Left cardiac atrium (tissue), 4 donors: ENCODE results near the gene IL24. TPM values are rescaled to one million over a fixed set of nuclear protein-coding genes. Genes with fewer than 3 reads are reported as not detected.

Source experiments
- ATAC-seq, 2 donors: fragments of 200-7000 bp; cut with Tn5 transposase; one replicate each; pipeline ENCODE4 v1.9.1; 2020; ENCODE audit warnings: mild to moderate bottlenecking in 2 of 2, moderate library complexity in 2 of 2
- DNase-seq: peaks from one replicate; pipeline ENCODE4 v3.0.0-alpha.2; 2020
- intact Hi-C, 2 donors: fragments of 100-400 bp; cut with DNase I; formaldehyde crosslinking; loops; one replicate each; pipeline versions ENCODE4 v1.14.1 to v1.15.1; 2022 to 2023
- total RNA-seq, 2 donors: library from RNA; stranded (reverse); fragmentation: NEBNext Ultra II Directional; extraction: Animal tissue kit (Norgen Biotek cat#: 25700); gene quantifications; one replicate each; pipeline ENCODE4 v1.2.1, GENCODE V29; 2021
- donor health status: DM: no; HTN: yes; CAD: no.
- donor health status: DM: no; HTN: yes; CAD: no; lungs with severe emphysema.
- donor health status: DM: yes; HTN: yes; CAD: no.
- donor health status: Dilated cardiomyopathy.

Gene IL24
- total RNA-seq, 2 donors from 2014 or later, result not detected

DNA sequence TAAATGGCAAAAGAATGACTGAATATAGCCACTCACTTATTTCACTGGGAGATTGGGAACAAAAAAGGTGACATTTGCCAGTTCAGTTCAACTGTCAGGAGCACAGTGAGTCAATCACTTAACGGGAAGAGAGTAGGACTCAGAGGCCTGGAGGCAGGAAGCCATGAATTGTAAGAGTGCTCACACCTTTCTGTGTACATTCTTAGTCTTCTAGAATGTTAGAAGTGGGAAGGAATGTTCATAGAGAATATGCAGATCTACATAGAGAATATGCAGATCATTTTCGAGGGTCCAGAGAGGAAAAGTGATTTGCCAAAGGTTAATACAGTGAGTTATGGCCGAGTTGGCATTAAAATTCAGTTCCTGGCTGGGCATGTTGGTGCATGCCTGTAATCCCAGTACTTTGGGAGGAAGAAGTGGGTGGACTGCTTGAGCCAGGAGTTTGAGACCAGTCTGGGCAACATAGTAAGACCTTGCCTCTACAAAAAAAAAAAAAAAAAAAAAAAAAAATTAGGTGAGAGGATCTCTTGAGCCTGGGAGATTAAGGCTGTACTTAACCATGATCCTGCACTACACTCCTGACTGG is 23.5 kb upstream of the IL24 start:
- intact Hi-C loops, result no loop called here
- ATAC-seq (no peak), DNase-seq (no peak)

DNA sequence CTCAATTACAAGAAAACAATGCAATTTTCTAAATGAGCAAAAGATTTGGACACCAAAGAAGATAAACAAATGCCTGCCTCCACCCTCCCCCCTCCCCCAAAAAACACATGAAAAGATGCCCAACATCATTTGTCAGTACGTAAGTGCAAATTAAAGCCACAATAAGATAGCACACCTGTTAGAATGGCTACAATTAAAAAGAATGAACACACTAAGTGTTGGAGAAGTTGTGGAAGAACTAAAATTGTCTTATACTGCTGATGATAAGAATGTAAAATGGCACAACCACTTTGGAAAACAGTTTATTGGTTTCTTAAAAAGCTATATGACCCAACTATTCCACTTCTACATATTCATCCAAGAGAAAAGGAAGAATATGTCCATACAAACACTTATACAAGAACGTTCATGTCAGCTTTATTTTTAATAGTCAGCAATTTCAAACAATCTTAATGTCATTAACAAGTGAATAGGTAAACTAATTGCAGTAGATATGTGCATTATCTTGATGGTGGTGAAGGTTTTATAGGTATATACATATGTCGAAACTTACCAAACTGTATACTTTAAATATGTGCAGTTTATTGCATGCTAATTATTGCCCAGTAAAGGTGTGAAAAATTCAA is 21.4 kb upstream of the IL24 start:
- intact Hi-C loops, result no loop called here
- DNase-seq (no peak), ATAC-seq (no peak)

DNA sequence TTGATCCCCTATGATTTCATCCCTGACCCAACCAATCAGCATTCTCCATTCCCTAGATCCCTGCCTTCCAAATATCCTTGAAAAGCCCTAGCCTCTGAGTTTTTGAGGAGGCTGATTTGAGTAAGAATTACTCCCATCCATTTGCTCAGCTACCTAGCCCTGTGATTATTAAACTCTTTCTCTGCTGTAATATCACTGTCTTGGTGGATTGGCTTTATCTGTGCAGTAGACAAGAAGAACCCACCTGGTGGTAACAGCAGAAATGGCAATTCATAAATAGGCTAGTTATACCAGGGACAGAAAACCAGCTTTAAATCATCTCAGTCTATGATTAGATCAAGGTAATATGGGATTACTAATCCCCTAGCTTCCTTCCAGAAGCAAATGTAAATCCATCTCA is 18.8 kb upstream of the IL24 start:
- intact Hi-C loops, result no loop called here
- no peak for ATAC-seq
- DNase-seq, result no peak

DNA sequence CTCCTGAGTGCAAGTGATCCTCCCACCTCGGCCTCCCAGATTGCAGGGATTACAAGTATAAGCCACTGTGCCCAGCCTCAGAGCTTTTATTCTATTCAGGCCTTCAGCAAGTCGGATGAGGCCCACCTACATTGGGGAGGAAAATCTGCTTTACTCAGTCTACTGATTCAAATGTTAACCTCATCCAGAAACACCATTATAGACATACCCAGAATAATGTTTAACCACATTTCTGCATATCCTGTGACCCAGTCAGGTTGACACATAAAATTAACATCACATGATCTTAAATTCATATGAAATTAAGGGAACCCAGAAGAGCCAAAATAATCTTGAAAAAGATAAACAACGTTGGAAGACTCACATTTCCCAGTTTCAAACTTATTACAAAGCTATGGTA is 16.9 kb upstream of the IL24 start:
- intact Hi-C loops, result no loop called here
- DNase-seq (no peak), ATAC-seq (no peak)

DNA sequence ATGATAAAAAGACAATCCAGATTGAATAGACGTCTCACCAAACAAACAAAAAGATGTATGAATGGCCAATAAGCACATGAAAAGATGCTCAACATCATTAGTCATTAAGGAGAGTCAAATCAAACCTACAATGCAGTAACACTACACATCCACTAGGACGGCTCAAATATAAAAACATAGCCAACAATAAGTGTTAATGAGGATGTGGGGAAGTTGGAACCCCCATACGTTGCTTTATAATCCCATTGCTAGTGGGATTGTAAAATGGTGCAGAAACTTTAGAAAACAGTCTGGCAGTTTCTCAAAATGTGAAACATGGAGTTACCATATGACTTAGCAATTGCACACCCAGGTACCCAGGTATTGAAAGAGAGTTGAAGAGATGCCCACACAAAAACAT is 14.7 kb upstream of the IL24 start:
- ATAC-seq (no peak), DNase-seq (no peak)
- intact Hi-C loops, result no loop called here

GRCh38 chr1:206883160-206883559 is 14.1 kb upstream of the IL24 start:
- intact Hi-C loops, result no loop called here
- ATAC-seq (no peak), DNase-seq (no peak)

DNA sequence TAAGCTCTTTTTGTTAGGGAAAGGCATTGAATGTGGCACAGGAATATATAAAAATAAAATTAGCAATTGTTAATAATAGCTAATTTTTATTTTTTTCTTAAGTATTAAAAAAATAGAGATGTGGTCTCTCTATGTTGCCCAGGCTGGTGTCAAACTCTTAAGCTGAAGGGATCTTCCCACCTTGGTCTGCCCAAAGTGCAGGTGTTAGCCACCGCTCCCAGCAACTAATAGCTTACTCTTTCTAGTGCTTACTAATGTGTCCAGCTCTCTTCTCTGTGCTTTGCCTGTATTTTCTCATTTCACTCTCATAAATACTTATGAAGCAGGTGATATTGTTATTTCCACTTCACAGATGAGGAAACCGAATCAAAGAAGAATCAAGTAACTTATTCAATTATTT is 13.4 kb upstream of the IL24 start:
- intact Hi-C loops, result no loop called here
- no peak for ATAC-seq
- no peak for DNase-seq

DNA sequence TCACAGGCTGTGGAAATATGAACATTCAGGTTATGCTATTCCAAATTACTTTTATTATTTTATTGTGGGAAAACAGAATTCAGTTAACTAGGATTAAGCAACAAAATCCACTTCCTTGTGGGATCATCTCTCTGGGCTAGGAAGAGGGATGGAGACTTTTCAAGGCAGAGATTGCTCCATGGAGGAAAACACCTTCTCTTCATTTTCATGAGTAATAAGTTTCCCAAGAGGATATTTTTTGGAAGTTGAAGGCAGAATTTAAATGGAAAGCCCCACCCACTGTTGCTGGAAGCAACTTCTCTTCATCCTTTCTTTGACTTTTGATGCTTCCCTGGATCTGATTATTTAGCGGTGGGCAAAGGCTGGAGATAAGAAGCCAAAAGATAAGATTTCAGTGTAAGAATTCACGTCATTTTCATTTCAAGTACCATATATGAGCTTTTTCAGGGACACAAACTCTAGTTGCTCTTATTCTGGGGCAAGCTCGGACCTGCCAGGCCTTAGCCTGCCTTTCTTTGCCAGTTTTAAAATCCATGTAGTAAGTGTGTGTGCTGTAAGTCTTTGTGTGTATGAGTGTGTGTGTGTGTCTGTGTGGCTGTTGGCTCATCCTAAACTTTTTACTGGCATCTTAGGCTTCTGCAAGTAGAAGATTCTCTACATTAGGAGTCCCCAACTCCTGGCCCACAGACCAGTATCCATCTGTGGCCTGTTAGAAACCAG is 11.7 kb upstream of the IL24 start:
- DNase-seq (no peak), ATAC-seq (no peak)
- intact Hi-C loops, result no loop called here

GRCh38 chr1:206886831-206887230 is 10.4 kb upstream of the IL24 start:
- ATAC-seq (no peak), DNase-seq (no peak)
- intact Hi-C loops, result no loop called here

- intact Hi-C loops, result no loop called here
- ATAC-seq (no peak), DNase-seq (no peak)
Measured at GRCh38 chr1:206887701-206888100, 9.5 kb upstream of the IL24 start.

DNA sequence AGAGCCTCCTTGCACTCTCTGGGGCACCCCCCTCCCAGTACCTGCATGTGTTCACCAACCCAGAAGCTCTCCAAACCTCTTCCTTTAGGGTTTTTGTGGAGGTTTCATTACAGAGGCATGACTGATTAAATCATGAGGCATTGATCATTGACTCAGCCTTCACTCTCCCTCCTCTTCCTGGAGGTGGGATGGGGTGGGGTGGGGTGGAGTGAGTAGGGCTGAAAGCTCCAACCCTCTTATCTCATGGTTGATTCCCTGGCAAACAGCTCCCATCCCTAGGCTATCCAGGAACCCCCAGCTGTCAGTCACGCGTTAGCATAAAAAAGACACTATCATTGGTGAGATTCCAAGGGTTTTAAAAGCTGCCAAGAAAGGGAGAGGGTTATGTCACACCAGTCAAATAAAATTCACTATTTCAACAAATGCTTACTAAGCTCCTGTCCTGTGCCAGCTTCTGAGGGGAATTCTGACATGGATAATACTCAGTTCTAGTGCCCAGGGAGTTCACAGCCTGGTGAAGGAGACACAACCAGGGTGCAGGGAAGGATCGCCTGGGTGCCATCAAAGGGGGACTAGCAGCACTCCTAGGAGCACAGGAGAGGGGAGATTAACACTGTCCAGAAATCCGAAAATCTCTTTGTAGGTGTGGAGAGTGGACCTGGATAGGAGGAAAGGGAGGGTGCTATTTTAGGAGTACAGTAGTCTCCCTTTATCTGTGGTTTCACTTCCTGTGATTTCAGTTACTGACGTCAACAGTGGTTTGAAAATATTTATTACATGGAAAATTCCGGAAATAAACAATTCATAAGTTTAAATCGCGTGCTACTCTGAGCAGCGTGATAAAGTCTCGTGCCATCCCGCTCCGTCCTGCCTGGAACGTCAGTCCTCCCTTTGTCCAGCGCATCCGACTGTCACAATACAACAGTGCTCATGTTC is 6.8 kb upstream of the IL24 start:
- ATAC-seq (peak; percentile 67 to 94), DNase-seq (no peak)
- intact Hi-C loops, result no loop called here

GRCh38 chr1:206891412-206891811 is 5.8 kb upstream of the IL24 start:
- ATAC-seq (no peak), DNase-seq (no peak)
- intact Hi-C loops, result no loop called here

GRCh38 chr1:206892351-206892984 is 4.8 kb upstream of the IL24 start:
- DNase-seq, result no peak
- ATAC-seq, result no peak
- intact Hi-C loops, result no loop called here

DNA sequence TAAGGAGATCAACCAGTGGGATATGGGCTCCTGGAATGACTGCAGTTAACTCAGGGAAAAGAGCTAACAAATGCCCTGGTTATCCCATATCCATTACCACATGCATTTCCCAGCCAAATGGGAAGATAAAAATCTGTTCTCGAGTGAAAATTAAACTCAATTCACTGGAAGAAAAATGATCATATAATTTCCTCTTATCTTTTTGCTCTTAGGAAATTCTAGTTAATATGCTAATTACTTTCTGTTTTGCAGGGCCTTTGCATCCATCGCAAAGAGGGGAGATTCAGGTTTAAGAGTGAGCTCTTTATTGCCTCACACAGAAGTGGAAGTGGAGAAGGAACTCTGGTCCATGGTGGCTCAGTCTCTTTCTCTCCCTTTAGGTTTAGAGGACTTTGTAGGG is 3.9 kb upstream of the IL24 start:
- DNase-seq (no peak), ATAC-seq (no peak)
- intact Hi-C loops, result no loop called here

DNA sequence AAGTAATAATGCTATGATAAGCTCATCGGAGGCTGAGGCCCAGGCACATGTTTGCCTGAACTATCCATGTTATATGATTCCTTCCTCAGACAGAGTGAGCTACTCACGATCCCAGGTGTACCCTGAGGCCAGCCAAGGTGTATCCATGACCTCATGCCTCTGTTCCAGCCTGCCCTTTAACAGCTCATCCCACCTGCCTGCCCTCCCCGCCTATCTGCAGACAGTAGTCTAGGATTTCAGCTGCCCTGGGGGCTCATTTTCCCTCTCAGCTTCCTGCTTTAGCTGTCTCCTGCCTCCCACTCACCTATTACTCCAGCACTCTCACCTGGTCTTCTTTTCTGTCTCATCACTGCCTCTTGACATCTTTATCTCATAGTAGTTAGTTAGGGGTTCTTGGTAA is 1.9 kb upstream of the IL24 start:
- ATAC-seq (no peak), DNase-seq (no peak)
- intact Hi-C loops, result no loop called here

- ATAC-seq (peak in 1 of 2 donors; percentile 28), DNase-seq (no peak)
- intact Hi-C loops, result no loop called here
Measured at GRCh38 chr1:206895837-206896242, 1.4 kb upstream of the IL24 start.

DNA sequence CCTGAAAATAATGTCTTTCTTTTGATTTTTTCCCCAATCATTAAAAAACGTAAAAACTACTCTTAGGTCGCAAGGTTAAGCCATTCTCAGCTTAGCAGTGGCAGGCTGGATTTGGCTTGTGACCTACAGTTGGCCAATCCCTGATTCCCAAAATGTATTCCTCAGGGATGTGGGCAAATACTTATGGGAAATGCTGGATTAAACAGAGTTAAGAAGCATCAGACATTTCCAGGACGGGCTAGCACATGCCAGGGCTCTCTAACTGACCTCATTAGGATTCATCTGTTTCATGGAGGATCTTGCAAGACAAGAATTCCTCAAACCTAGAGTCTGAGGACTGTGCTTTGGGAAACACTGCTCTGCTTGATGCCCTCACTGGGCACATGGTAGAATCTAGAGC is 982 bp upstream of the IL24 start:
- DNase-seq (no peak), ATAC-seq (peak in 1 of 2 donors; percentile 16)
- intact Hi-C loops, result no loop called here

DNA sequence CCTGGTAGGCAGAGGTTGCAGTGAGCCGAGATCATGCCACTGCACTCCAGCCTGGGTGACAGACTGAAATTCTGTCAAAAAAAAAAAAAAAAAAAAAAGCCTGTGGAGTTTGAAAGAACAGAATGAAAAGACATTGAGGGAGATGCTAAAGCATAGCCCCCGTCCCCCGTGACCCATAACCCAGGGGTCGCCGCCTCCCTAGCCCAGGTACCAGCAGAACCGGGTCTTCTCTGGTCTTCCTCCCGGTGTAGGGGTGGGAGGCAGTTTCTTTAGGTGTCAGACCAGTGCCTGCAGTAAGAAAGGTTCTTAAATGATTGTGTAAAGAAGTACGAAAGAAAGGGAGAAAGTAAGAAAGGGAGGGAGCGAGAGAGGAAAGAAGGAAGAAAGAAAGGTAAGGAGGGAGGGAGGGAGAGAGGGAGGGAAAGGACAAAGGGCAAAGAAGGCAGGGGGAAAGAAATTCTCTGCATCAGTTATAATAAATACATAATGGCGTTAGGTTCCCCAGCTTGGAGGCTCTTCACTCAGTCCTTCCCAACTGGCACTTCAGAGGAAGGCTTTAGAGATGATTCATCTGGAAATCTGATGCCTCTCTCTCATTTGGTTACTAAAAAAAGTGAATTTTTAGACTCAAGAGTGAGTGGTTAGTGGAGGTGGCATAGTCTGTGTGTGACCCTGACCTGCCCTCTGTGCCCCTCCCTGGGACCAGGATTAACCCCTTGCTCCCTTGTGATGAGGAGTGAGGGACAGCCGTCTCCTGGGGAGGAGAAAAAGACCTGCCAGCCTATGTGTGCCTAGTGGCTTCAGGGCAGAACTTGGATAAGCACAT is 1.1 kb downstream of the IL24 start:
- DNase-seq (no peak), ATAC-seq (peak; percentile 16 to 71)
- intact Hi-C loops, result no loop called here
